Panc1 (cell line): Measurements from ENCODE around the gene SRCIN1. TPM values are rescaled to one million over a fixed set of nuclear protein-coding genes. Genes with fewer than 3 reads are reported as not detected.

Experiments
- ATAC-seq: fragments of 200-7000 bp; cut with Tn5 transposase; 2 replicates; pipeline ENCODE4 v1.9.1; 2020; ENCODE audit warnings: mild to moderate bottlenecking, moderate library complexity
- BruUV-seq: library from RNA; stranded (reverse); fragments of 400-500 nt; replicated peaks from 2 replicates; lab custom pipeline; 2021; lab: Mats Ljungman, UMichigan
- CTCF ChIA-PET: fragments of 300-600 bp; sonication (Branson Sonifier 250); formaldehyde crosslinking; loops from one replicate; lab custom pipeline; 2022; ENCODE audit warnings: antibody characterized with exemption; lab: Charles Lee
- POLR2A ChIA-PET: fragments of 300-600 bp; sonication (Branson Sonifier 250); formaldehyde crosslinking; loops from one replicate; lab custom pipeline; 2022; ENCODE audit warnings: antibody characterized with exemption; lab: Charles Lee
- DNase-seq: peaks from one replicate; pipeline ENCODE4 v3.0.0-alpha.2; 2010; ENCODE audit warnings: low read depth, low spot score
- H3K27ac ChIP-seq: 2 replicates; pipeline ENCODE4 v1.5.1; 2011; ENCODE audit warnings: mild to moderate bottlenecking, low read length, inconsistent platforms
- H3K27me3 ChIP-seq: fragments of 200-500 bp; sonication (Bioruptor generic); 2 replicates; pipeline ENCODE4 v1.6.0; 2014; ENCODE audit warnings: low read length, inconsistent platforms; ENCODE audit not compliant: control insufficient read depth, insufficient read depth
- H3K36me3 ChIP-seq: fragments of 200-500 bp; sonication (Bioruptor generic); 2 replicates; pipeline ENCODE4 v1.5.1; 2014; ENCODE audit warnings: inconsistent platforms, mild to moderate bottlenecking, low read length, moderate library complexity; ENCODE audit not compliant: control insufficient read depth, insufficient read depth
- H3K4me1 ChIP-seq: 2 replicates; pipeline ENCODE4 v1.5.1; 2011; ENCODE audit warnings: inconsistent platforms, mild to moderate bottlenecking, low read length, moderate library complexity; ENCODE audit not compliant: control insufficient read depth, insufficient read depth
- H3K4me3 ChIP-seq, 2 experiments: 2 replicates each; pipeline ENCODE4 v1.5.1; 2011 to 2012; ENCODE audit warnings: low read depth in 2 of 2, low read length in 2 of 2, mild to moderate bottlenecking in 2 of 2, inconsistent platforms in 1 of 2, moderate library complexity in 1 of 2
- H3K9me3 ChIP-seq: fragments of 200-500 bp; sonication (Bioruptor generic); 2 replicates; pipeline ENCODE4 v1.5.1; 2014; ENCODE audit warnings: low read depth, mild to moderate bottlenecking, inconsistent platforms, low read length, moderate library complexity; ENCODE audit not compliant: control insufficient read depth, insufficient read depth
- CTCF ChIP-seq: fragments of 450-650 bp; IDR thresholded peaks from 2 replicates; pipeline ENCODE4 v1.5.1; 2017; ENCODE audit warnings: mild to moderate bottlenecking
- POLR2AphosphoS5 ChIP-seq: IDR thresholded peaks from 2 replicates; pipeline ENCODE4 v1.6.1; 2012; ENCODE audit warnings: mild to moderate bottlenecking, low read depth, low read length, moderate library complexity
- SIN3A ChIP-seq: IDR thresholded peaks from 2 replicates; pipeline ENCODE4 v1.6.1; 2012; ENCODE audit warnings: low read depth, mild to moderate bottlenecking, low read length, moderate library complexity, borderline replicate concordance; ENCODE audit not compliant: insufficient read depth
- TCF7L2 ChIP-seq: IDR thresholded peaks from 2 replicates; pipeline ENCODE4 v1.6.1; 2011; ENCODE audit warnings: mild to moderate bottlenecking, low read depth, low read length, inconsistent platforms
- in situ Hi-C: cut with HindIII; loops from 2 replicates; pipeline ENCODE4 v1.10.0; 2016; ENCODE audit warnings: low sequenced_read_pairs, low pct_unique_long_range_greater_than_20kb
- intact Hi-C: fragments of 100-400 bp; cut with micrococcal nuclease; formaldehyde crosslinking; loops from one replicate; pipeline ENCODE4 v1.10.0; 2022; ENCODE audit not compliant: unreplicated experiment
- total RNA-seq: library from RNA; stranded (reverse); gene quantifications from one replicate; pipeline ENCODE4 v1.2.1, GENCODE V29; 2021; ENCODE audit not compliant: unreplicated experiment
- TF ChIP-seq, protein P1 (sequence below), 2 experiments: IDR thresholded peaks; 2 replicates each; pipeline ENCODE4 v1.6.1; 2011 to 2012; ENCODE audit warnings: low read depth in 2 of 2, control low read depth in 1 of 2, low read length in 1 of 2, mild to moderate bottlenecking in 1 of 2, moderate library complexity in 1 of 2; ENCODE audit not compliant: insufficient read depth in 1 of 2

Gene SRCIN1
- total RNA-seq, 1 experiment from 2014 or later = 12.8 TPM

- no peak for DNase-seq
- Histone ChIP-seq H3K27me3 (no peaks in the 10 kb centered on the region), H3K4me1 (peaks cover 17% of the 10 kb centered on the region), H3K4me3 (no peak overlapping the region), H3K27ac (no peak overlapping the region), H3K9me3 (no peaks in the 10 kb centered on the region), H3K36me3 (no peaks in the 10 kb centered on the region)
- intact Hi-C loops = no loop called here
- POLR2A ChIA-PET = interaction anchor here (0.6 kb wide), 1 partner anchor 58 kb away, joined by 3 read pairs; no protein-coding TSS in a partner anchor
- ATAC-seq = peak; percentile 82
- CTCF ChIA-PET = interaction anchor here (0.8 kb wide), 1 partner anchor 65 kb away, joined by 3 read pairs; no protein-coding TSS in a partner anchor
- in situ Hi-C loops = no loop called here
- no TSS peak for BruUV-seq
- TF ChIP-seq TCF7L2 (no peak), CTCF (no peak), POLR2AphosphoS5 (no peak), SIN3A (no peak)
- TF ChIP-seq, protein P1, sequence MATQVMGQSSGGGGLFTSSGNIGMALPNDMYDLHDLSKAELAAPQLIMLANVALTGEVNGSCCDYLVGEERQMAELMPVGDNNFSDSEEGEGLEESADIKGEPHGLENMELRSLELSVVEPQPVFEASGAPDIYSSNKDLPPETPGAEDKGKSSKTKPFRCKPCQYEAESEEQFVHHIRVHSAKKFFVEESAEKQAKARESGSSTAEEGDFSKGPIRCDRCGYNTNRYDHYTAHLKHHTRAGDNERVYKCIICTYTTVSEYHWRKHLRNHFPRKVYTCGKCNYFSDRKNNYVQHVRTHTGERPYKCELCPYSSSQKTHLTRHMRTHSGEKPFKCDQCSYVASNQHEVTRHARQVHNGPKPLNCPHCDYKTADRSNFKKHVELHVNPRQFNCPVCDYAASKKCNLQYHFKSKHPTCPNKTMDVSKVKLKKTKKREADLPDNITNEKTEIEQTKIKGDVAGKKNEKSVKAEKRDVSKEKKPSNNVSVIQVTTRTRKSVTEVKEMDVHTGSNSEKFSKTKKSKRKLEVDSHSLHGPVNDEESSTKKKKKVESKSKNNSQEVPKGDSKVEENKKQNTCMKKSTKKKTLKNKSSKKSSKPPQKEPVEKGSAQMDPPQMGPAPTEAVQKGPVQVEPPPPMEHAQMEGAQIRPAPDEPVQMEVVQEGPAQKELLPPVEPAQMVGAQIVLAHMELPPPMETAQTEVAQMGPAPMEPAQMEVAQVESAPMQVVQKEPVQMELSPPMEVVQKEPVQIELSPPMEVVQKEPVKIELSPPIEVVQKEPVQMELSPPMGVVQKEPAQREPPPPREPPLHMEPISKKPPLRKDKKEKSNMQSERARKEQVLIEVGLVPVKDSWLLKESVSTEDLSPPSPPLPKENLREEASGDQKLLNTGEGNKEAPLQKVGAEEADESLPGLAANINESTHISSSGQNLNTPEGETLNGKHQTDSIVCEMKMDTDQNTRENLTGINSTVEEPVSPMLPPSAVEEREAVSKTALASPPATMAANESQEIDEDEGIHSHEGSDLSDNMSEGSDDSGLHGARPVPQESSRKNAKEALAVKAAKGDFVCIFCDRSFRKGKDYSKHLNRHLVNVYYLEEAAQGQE (IDR thresholded peaks at IDR 0.05; ENCODE audit: insufficient read depth in 1 of 2, low read depth in 2 of 2, low read length in 1 of 2) = no peak
Measured at GRCh38 chr17:38598536-38598935, 7.2 kb downstream of the SRCIN1 start.

DNA sequence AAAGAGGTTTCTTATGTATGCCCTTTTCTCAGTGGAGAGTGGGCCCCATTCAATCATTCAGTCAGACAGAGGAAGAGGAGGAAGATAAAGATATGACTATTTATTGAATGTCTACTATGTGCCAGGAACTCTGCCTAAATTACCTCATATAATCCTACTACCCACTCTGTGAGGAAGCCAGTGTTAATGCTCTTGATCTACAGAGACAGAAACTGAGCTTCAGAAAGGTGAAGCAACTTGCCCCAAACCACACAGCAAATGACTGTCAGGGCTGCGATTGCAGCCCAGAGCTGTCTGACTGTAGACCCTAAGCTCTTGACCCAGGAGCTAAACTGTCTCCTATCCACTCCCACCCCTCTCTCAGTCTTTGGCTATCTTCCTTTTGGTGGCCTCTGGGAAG, 8.4 kb downstream of the SRCIN1 start:
- ChIA-PET CTCF (interaction anchor here (1.2 kb wide), 1 partner anchor 40 kb away, joined by 3 read pairs; no protein-coding TSS in a partner anchor), POLR2A (no interaction called here)
- Histone ChIP-seq H3K36me3 (no peaks in the 10 kb centered on the region), H3K9me3 (no peaks in the 10 kb centered on the region), H3K4me1 (peaks cover 14% of the 10 kb centered on the region), H3K4me3 (no peak overlapping the region), H3K27me3 (no peaks in the 10 kb centered on the region), H3K27ac (no peak overlapping the region)
- no TSS peak for BruUV-seq
- intact Hi-C loops = no loop called here
- in situ Hi-C loops = no loop called here
- TF ChIP-seq, protein P1 (IDR thresholded peaks at IDR 0.05; ENCODE audit: insufficient read depth in 1 of 2, low read depth in 2 of 2, low read length in 1 of 2) = no peak
- TF ChIP-seq CTCF = no peak
- no peak for TF ChIP-seq POLR2AphosphoS5
- DNase-seq (no peak), ATAC-seq (no peak)
